Measurements from ENCODE around the gene PTER.
A peak's percentile ranks its signal among the peaks of the same experiment; 100 is the strongest.

Gene PTER

GRCh38 chr10:16529853-16530252 lies 93.0 kb downstream of the PTER start:
- DNase-seq (ENCODE audit: extremely low read depth, low read depth): no peak
- TF ChIP-seq CTCF (IDR thresholded peaks at IDR 0.05; ENCODE audit: low read depth, low read length): no peak

GRCh38 chr10:16536155-16536554 lies 99.3 kb downstream of the PTER start:
- no peak for DNase-seq (ENCODE audit: extremely low read depth, low read depth)
- no peak for TF ChIP-seq CTCF (IDR thresholded peaks at IDR 0.05; ENCODE audit: low read depth, low read length)

- no peak for TF ChIP-seq CTCF (IDR thresholded peaks at IDR 0.05; ENCODE audit: low read depth, low read length)
- DNase-seq (ENCODE audit: extremely low read depth, low read depth): no peak
These were observed 107.3 kb downstream of the PTER start for GRCh38 chr10:16544099-16544498.

GRCh38 chr10:16544591-16544990 lies 107.8 kb downstream of the PTER start:
- no peak for DNase-seq (ENCODE audit: extremely low read depth, low read depth)
- TF ChIP-seq CTCF (IDR thresholded peaks at IDR 0.05; ENCODE audit: low read depth, low read length): no peak

GRCh38 chr10:16545116-16545736 lies 108.4 kb downstream of the PTER start:
- TF ChIP-seq CTCF (IDR thresholded peaks at IDR 0.05; ENCODE audit: low read depth, low read length): peak; percentile 71
- peak; percentile 5 for DNase-seq (ENCODE audit: extremely low read depth, low read depth)

GRCh38 chr10:16547973-16548372 lies 111.2 kb downstream of the PTER start:
- no peak for TF ChIP-seq CTCF (IDR thresholded peaks at IDR 0.05; ENCODE audit: low read depth, low read length)
- no peak for DNase-seq (ENCODE audit: extremely low read depth, low read depth)

GRCh38 chr10:16559236-16559773 lies 122.5 kb downstream of the PTER start:
- DNase-seq (ENCODE audit: extremely low read depth, low read depth): no peak
- TF ChIP-seq CTCF (IDR thresholded peaks at IDR 0.05; ENCODE audit: low read depth, low read length): no peak

All from AG09319 (cell line).